K562 (cell line): ENCODE results near the gene PIP5K1B. TPM values are rescaled to one million over a fixed set of nuclear protein-coding genes. Genes with fewer than 3 reads are reported as not detected.

ENCODE experiments used
- ESRRA ChIP-seq: fragments of 450-650 bp; IDR thresholded peaks from 2 replicates; pipeline ENCODE4 v1.6.1; 2014; ENCODE audit warnings: low read depth, mild to moderate bottlenecking, moderate library complexity, borderline replicate concordance
- FUS ChIP-seq: fragments of 200-400 bp; formaldehyde crosslinking; optimal IDR thresholded peaks from 2 replicates; pipeline ENCODE3; 2017; ENCODE audit warnings: low read depth, low read length
- KHSRP ChIP-seq: fragments of 450-650 bp; IDR thresholded peaks from 2 replicates; pipeline ENCODE4 v1.6.1; 2017
- MTA3 ChIP-seq: fragments of 450-650 bp; formaldehyde crosslinking; IDR thresholded peaks from 2 replicates; pipeline ENCODE4 v1.6.1; 2017; ENCODE audit warnings: mild to moderate bottlenecking, borderline replicate concordance
- PCBP2 ChIP-seq: fragments of 200-400 bp; formaldehyde crosslinking; IDR thresholded peaks from 2 replicates; pipeline ENCODE4 v1.6.1; 2018; ENCODE audit warnings: low read length, low read depth, mild to moderate bottlenecking, moderate library complexity; ENCODE audit not compliant: poor library complexity, severe bottlenecking
- RBBP5 ChIP-seq: fragments of 200-600 bp; sonication (generic); IDR thresholded peaks from 2 replicates; pipeline ENCODE4 v1.6.1; 2012; ENCODE audit warnings: borderline replicate concordance, mild to moderate bottlenecking, low read length, control low read depth, inconsistent platforms; ENCODE audit not compliant: insufficient read depth, poor library complexity, severe bottlenecking
- RBM25 ChIP-seq: fragments of 200-400 bp; formaldehyde crosslinking; IDR thresholded peaks from 2 replicates; pipeline ENCODE4 v1.6.1; 2018; ENCODE audit warnings: low read length, low read depth, moderate library complexity; ENCODE audit not compliant: severe bottlenecking
- TAF15 ChIP-seq: fragments of 200-400 bp; formaldehyde crosslinking; IDR thresholded peaks from 2 replicates; pipeline ENCODE4 v1.6.1; 2017; ENCODE audit warnings: mild to moderate bottlenecking, low read depth, low read length, moderate library complexity
- TCFL5 ChIP-seq: fragments of 250-450 bp; sonication (Bioruptor Pico); conservative IDR thresholded peaks from 2 replicates; pipeline ENCODE4 v1.6.1; 2021; ENCODE audit warnings: mild to moderate bottlenecking, moderate library complexity, matching md5 sums
- ZBTB40 ChIP-seq, 2 experiments: fragments of 450-650 bp in 1 of 2; sonication (generic) in 1 of 2; formaldehyde crosslinking in 1 of 2; IDR thresholded peaks; 2 replicates each; pipeline versions ENCODE4 v1.7.1 to v1.9.0; 2016 to 2022; ENCODE audit warnings: inconsistent platforms in 1 of 2, mild to moderate bottlenecking in 1 of 2, missing genetic modification reagents in 1 of 2
- ZNF23 ChIP-seq: fragments of 250-450 bp; sonication (Bioruptor Pico); IDR thresholded peaks from 2 replicates; pipeline ENCODE4 v1.4.0; 2020; ENCODE audit warnings: mild to moderate bottlenecking
- polyA plus RNA-seq, 8 experiments: library from polyadenylated mRNA; depleted of rRNA in 4 of 8; stranded (reverse) in 5 of 8; unstranded in 3 of 8; fragments of >200 nt; fragmentation: Nextera tagmentation in 2 of 8; fragmentation: Illumina TruSeq in 1 of 8; extraction: Ambion mirVana in 2 of 8; extraction: Trizol in 1 of 8; gene quantifications; 2 replicates each; pipeline versions ENCODE4 v1.2.1 to v1.2.3, GENCODE V29; 2011 to 2014; ENCODE audit warnings: inconsistent platforms in 1 of 8, missing spikeins in 1 of 8
- total RNA-seq, 7 experiments: library from RNA; depleted of rRNA in 6 of 7; stranded (reverse); fragments of >200 nt in 6 of 7; fragmentation: Illumina TruSeq in 2 of 7; extraction: Trizol in 2 of 7; gene quantifications; 2 replicates each; pipeline versions ENCODE4 v1.2.1 to v1.2.3, GENCODE V29; 2011 to 2021; ENCODE audit warnings: low replicate concordance in 1 of 7
- TF ChIP-seq, protein P1 (sequence below): sonication (generic); formaldehyde crosslinking; IDR thresholded peaks from 2 replicates; pipeline ENCODE4 v1.8.1; 2023; ENCODE audit warnings: mild to moderate bottlenecking, missing genetic modification reagents

Gene PIP5K1B
- total and polyA plus RNA-seq, 9 of the 15 experiments (the other 6 are each of a cell fraction or from before 2014, with no cell fraction given): 3.1 to 12.9 (median 7.4) TPM

DNA sequence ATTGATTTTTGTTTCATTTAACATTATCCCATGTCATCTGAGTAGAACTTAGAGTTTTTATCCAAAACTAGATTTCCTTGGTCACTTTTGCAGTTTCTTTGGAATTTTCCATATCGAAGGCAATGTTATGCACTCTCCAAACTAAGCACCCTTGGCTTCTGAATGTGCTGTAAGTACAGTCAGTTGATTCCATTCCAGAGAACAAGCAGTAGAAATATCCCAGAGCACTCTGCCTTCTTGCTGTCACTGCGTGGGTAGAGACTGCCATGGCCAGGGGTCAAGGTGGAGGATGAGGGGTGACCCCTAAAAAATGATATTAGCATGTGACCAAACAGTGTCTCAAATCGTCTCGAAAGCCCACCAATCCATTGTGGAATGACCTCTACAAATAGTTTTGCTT lies 36.2 kb downstream of the PIP5K1B start (continued):
- TF ChIP-seq ZBTB40 (IDR thresholded peaks at IDR 0.05) (no peak), ZBTB40 (CRISPR knock-in tag; IDR thresholded peaks at IDR 0.05) (no peak), TCFL5 (CRISPR knock-in tag) (no peak), PCBP2 (no peak), ESRRA (no peak), RBM25 (no peak), ZNF23 (CRISPR knock-in tag) (no peak), MTA3 (no peak), KHSRP (no peak), TAF15 (no peak), FUS (no peak), RBBP5 (no peak)
- TF ChIP-seq, protein P1, sequence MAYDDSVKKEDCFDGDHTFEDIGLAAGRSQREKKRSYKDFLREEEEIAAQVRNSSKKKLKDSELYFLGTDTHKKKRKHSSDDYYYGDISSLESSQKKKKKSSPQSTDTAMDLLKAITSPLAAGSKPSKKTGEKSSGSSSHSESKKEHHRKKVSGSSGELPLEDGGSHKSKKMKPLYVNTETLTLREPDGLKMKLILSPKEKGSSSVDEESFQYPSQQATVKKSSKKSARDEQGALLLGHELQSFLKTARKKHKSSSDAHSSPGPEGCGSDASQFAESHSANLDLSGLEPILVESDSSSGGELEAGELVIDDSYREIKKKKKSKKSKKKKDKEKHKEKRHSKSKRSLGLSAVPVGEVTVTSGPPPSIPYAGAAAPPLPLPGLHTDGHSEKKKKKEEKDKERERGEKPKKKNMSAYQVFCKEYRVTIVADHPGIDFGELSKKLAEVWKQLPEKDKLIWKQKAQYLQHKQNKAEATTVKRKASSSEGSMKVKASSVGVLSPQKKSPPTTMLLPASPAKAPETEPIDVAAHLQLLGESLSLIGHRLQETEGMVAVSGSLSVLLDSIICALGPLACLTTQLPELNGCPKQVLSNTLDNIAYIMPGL (CRISPR knock-in tag): no peak
